GM12878 (cell line): ENCODE results near the gene SETMAR.

Source experiments
- EP300 ChIP-seq, 2 experiments: fragments of 150-350 bp in 1 of 2; IDR thresholded peaks; 2 replicates each; pipeline ENCODE4 v1.6.1; 2011 to 2012; ENCODE audit warnings: low read depth in 2 of 2, low read length in 2 of 2, borderline replicate concordance in 1 of 2, improper control_type of control experiment in 1 of 2, inconsistent platforms in 1 of 2; ENCODE audit not compliant: control insufficient read depth in 1 of 2
- FOS ChIP-seq: IDR thresholded peaks from 3 replicates; pipeline ENCODE4 v1.6.1; 2011; ENCODE audit warnings: borderline replicate concordance; ENCODE audit not compliant: insufficient read length; ENCODE audit errors: extremely low read depth
- MYC ChIP-seq: IDR thresholded peaks from 2 replicates; pipeline ENCODE4 v1.6.1; 2011; ENCODE audit warnings: mild to moderate bottlenecking, low read length, moderate library complexity, inconsistent platforms; ENCODE audit not compliant: insufficient read depth, insufficient replicate concordance, insufficient read length, severe bottlenecking
- NFYB ChIP-seq: IDR thresholded peaks from 2 replicates; pipeline ENCODE4 v1.6.1; 2011; ENCODE audit warnings: low read depth, mild to moderate bottlenecking, low read length, improper control_type of control experiment, moderate library complexity; ENCODE audit not compliant: insufficient read depth
- PAX8 ChIP-seq: fragments of 450-650 bp; IDR thresholded peaks from 2 replicates; pipeline ENCODE4 v1.6.1; 2017; ENCODE audit warnings: mild to moderate bottlenecking, moderate library complexity
- POLR2A ChIP-seq: IDR thresholded peaks from 2 replicates; pipeline ENCODE4 v1.6.1; 2011; ENCODE audit warnings: low read depth, mild to moderate bottlenecking, low read length
- RAD21 ChIP-seq: IDR thresholded peaks from 2 replicates; pipeline ENCODE4 v1.6.1; 2011; ENCODE audit warnings: mild to moderate bottlenecking, low read depth, low read length, moderate library complexity; ENCODE audit not compliant: insufficient read depth
- TARDBP ChIP-seq: IDR thresholded peaks from 2 replicates; pipeline ENCODE4 v1.6.1; 2016; ENCODE audit warnings: borderline replicate concordance
- ZNF24 ChIP-seq: fragments of 450-650 bp; IDR thresholded peaks from 2 replicates; pipeline ENCODE4 v1.6.1; 2017; ENCODE audit warnings: antibody characterized with exemption, mild to moderate bottlenecking
- TF ChIP-seq, protein P1 (sequence below): fragments of 450-650 bp; IDR thresholded peaks from 2 replicates; pipeline ENCODE4 v1.6.1; 2017; ENCODE audit warnings: mild to moderate bottlenecking
- TF ChIP-seq, protein P2 (sequence below), 3 experiments: IDR thresholded peaks in 2 of 3; conservative IDR thresholded peaks in 1 of 3; 2 replicates each; pipeline ENCODE4 v1.5.1; 2011; ENCODE audit warnings: low read depth in 3 of 3, low read length in 3 of 3, mild to moderate bottlenecking in 3 of 3, control low read depth in 2 of 3, moderate library complexity in 2 of 3, inconsistent platforms in 1 of 3, mixed read lengths in 1 of 3; ENCODE audit not compliant: control insufficient read depth in 2 of 3, insufficient read depth in 1 of 3; ENCODE audit errors: extremely low read depth in 1 of 3

- TF ChIP-seq, protein P1, sequence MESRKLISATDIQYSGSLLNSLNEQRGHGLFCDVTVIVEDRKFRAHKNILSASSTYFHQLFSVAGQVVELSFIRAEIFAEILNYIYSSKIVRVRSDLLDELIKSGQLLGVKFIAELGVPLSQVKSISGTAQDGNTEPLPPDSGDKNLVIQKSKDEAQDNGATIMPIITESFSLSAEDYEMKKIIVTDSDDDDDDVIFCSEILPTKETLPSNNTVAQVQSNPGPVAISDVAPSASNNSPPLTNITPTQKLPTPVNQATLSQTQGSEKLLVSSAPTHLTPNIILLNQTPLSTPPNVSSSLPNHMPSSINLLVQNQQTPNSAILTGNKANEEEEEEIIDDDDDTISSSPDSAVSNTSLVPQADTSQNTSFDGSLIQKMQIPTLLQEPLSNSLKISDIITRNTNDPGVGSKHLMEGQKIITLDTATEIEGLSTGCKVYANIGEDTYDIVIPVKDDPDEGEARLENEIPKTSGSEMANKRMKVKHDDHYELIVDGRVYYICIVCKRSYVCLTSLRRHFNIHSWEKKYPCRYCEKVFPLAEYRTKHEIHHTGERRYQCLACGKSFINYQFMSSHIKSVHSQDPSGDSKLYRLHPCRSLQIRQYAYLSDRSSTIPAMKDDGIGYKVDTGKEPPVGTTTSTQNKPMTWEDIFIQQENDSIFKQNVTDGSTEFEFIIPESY = no peak
- TF ChIP-seq PAX8 = no peak
- TF ChIP-seq NFYB = no peak
- no peak for TF ChIP-seq FOS
- TF ChIP-seq ZNF24 = no peak
- no peak for TF ChIP-seq TARDBP
- no peak for TF ChIP-seq RAD21
- TF ChIP-seq MYC = no peak
- TF ChIP-seq POLR2A = no peak
- TF ChIP-seq, protein P2, sequence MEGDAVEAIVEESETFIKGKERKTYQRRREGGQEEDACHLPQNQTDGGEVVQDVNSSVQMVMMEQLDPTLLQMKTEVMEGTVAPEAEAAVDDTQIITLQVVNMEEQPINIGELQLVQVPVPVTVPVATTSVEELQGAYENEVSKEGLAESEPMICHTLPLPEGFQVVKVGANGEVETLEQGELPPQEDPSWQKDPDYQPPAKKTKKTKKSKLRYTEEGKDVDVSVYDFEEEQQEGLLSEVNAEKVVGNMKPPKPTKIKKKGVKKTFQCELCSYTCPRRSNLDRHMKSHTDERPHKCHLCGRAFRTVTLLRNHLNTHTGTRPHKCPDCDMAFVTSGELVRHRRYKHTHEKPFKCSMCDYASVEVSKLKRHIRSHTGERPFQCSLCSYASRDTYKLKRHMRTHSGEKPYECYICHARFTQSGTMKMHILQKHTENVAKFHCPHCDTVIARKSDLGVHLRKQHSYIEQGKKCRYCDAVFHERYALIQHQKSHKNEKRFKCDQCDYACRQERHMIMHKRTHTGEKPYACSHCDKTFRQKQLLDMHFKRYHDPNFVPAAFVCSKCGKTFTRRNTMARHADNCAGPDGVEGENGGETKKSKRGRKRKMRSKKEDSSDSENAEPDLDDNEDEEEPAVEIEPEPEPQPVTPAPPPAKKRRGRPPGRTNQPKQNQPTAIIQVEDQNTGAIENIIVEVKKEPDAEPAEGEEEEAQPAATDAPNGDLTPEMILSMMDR (IDR thresholded peaks at IDR 0.05 in 2 of 3, conservative IDR thresholded peaks at IDR 0.05 in 1 of 3; ENCODE audit: control insufficient read depth in 2 of 3, extremely low read depth in 1 of 3, insufficient read depth in 1 of 3, low read depth in 3 of 3, low read length in 3 of 3) = no peak
- TF ChIP-seq EP300 (IDR thresholded peaks at IDR 0.05; ENCODE audit: borderline replicate concordance in 1 of 2, control insufficient read depth in 1 of 2, low read depth in 2 of 2, low read length in 2 of 2) = no peak
Observed at GRCh38 chr3:4338751-4339150, 35.6 kb downstream of the SETMAR start.
